GM19324 (cell line): ENCODE results near the gene EPB41L2.
"Not testable (repeated sequence)": the region's sequence is repeated elsewhere in the genome, so short reads cannot be mapped to it uniquely, and the experiment has no call there.

Source experiments
- ATAC-seq: cut with Tn5 transposase; IDR thresholded peaks from one replicate; pipeline ENCODE4 v1.9.1; 2021; ENCODE audit warnings: mild to moderate bottlenecking, moderate library complexity; ENCODE audit not compliant: unreplicated experiment, low FRiP score

EPB41L2 gene

GRCh38 chr6:131063028-131063763 lies at the start of gene EPB41L2:
Gene EPB41L2 (minus strand): TSS chr6:131063245. CDS start chr6:130956485, 106,760 bp downstream.
- peak; percentile 89 for ATAC-seq

- no peak for ATAC-seq
Measured at GRCh38 chr6:131112249-131112648, 49.2 kb upstream of the EPB41L2 start.

GRCh38 chr6:131107151-131107550 lies 44.1 kb upstream of the EPB41L2 start:
- no peak for ATAC-seq

GRCh38 chr6:131103901-131104300 lies 40.9 kb upstream of the EPB41L2 start:
- no peak for ATAC-seq

GRCh38 chr6:131103296-131103695 lies 40.3 kb upstream of the EPB41L2 start:
- no peak for ATAC-seq

- ATAC-seq, result no peak
Measured at GRCh38 chr6:131101911-131102680, 39.1 kb upstream of the EPB41L2 start.

- ATAC-seq, result no peak
Measured at GRCh38 chr6:131096786-131097185, 33.7 kb upstream of the EPB41L2 start.

GRCh38 chr6:131093334-131093733 lies 30.3 kb upstream of the EPB41L2 start:
- no peak for ATAC-seq

- not testable (repeated sequence) for ATAC-seq
Measured at GRCh38 chr6:131091944-131092343, 28.9 kb upstream of the EPB41L2 start.

GRCh38 chr6:131090339-131090738 lies 27.3 kb upstream of the EPB41L2 start:
- ATAC-seq, result not testable (repeated sequence)

- no peak for ATAC-seq
Measured at GRCh38 chr6:131084982-131085381, 21.9 kb upstream of the EPB41L2 start.

GRCh38 chr6:131083687-131084086 lies 20.6 kb upstream of the EPB41L2 start:
- ATAC-seq, result no peak

- ATAC-seq, result no peak
Measured at GRCh38 chr6:131082335-131082734, 19.3 kb upstream of the EPB41L2 start.

- ATAC-seq, result no peak
Measured at GRCh38 chr6:131080084-131080483, 17.0 kb upstream of the EPB41L2 start.

GRCh38 chr6:131073577-131073976 lies 10.5 kb upstream of the EPB41L2 start:
- no peak for ATAC-seq

- ATAC-seq, result no peak
Measured at GRCh38 chr6:131070061-131070460, 7.0 kb upstream of the EPB41L2 start.

- no peak for ATAC-seq
Measured at GRCh38 chr6:131068165-131068564, 5.1 kb upstream of the EPB41L2 start.

GRCh38 chr6:131067521-131067920 lies 4.5 kb upstream of the EPB41L2 start:
- ATAC-seq, result no peak

GRCh38 chr6:131065824-131066171 lies 2.8 kb upstream of the EPB41L2 start:
- ATAC-seq, result no peak

- ATAC-seq, result no peak
Measured at GRCh38 chr6:131065112-131065823, 2.2 kb upstream of the EPB41L2 start.

GRCh38 chr6:131063764-131064272 lies 773 bp upstream of the EPB41L2 start:
- ATAC-seq, result no peak
